Measurements from ENCODE around the gene VPS26B.
"Not testable (repeated sequence)": the region's sequence is repeated elsewhere in the genome, so short reads cannot be mapped to it uniquely, and the experiment has no call there.

- not testable (repeated sequence) for TF ChIP-seq EZH2 (IDR thresholded peaks at IDR 0.05; ENCODE audit: borderline replicate concordance, low read depth, low read length, severe bottlenecking); POLR2AphosphoS5 (IDR thresholded peaks at IDR 0.05; ENCODE audit: insufficient read depth, low read depth, low read length); JUN (IDR thresholded peaks at IDR 0.05; ENCODE audit: borderline replicate concordance, insufficient read depth, insufficient read length, low read depth); POLR2A (IDR thresholded peaks at IDR 0.05; ENCODE audit: low read depth, low read length)
- TF ChIP-seq, protein P1, sequence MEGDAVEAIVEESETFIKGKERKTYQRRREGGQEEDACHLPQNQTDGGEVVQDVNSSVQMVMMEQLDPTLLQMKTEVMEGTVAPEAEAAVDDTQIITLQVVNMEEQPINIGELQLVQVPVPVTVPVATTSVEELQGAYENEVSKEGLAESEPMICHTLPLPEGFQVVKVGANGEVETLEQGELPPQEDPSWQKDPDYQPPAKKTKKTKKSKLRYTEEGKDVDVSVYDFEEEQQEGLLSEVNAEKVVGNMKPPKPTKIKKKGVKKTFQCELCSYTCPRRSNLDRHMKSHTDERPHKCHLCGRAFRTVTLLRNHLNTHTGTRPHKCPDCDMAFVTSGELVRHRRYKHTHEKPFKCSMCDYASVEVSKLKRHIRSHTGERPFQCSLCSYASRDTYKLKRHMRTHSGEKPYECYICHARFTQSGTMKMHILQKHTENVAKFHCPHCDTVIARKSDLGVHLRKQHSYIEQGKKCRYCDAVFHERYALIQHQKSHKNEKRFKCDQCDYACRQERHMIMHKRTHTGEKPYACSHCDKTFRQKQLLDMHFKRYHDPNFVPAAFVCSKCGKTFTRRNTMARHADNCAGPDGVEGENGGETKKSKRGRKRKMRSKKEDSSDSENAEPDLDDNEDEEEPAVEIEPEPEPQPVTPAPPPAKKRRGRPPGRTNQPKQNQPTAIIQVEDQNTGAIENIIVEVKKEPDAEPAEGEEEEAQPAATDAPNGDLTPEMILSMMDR (IDR thresholded peaks at IDR 0.05; ENCODE audit: extremely low read depth in 1 of 2, insufficient read depth in 1 of 2, low read depth in 1 of 2, low read length in 2 of 2): not testable (repeated sequence)
Observed at GRCh38 chr11:134281635-134282034, 57.2 kb downstream of the VPS26B start.
